Activated CD4-positive, alpha-beta T cell treated with anti-CD3 and anti-CD28 coated beads, Interleukin-2, amount 50 U/mL, for 24 hours (primary cell): ENCODE data around the gene WNT3.

Experiments used
- DNase-seq, 2 donors: peaks; one replicate each; pipeline ENCODE4 v3.0.0-alpha.2; 2020; ENCODE audit warnings: low read depth in 1 of 2, low spot score in 1 of 2

WNT3 gene

DNA sequence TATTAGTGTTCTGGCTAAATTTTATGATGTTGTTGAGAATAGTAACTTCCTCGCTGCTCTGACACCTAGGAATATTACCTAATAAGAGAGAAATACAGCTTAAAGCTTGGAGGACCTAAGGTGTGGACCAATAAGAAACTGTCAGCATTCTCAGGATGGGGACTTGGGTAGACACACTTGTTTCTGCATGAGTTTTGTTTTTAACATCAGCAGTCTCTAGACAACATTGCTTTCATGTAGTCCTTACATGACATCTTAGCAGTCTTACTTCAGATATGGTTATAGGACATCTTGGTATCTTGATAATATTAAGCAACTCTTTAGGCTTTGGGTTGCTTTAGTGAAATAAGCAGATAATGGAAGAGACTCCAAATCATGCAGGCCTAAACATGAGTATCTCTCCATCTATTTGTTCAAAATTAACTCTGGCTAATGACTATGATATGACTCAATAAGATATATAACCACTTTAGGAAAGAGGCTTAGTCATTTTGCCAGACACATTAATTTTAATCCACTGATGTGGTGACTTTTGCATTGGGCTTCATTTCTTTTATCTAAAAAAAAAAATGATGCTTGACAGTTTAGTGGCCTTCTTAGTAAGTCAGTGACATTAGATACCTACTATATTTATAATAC, 84.5 kb downstream of the WNT3 start:
- DNase-seq = no peak

DNA sequence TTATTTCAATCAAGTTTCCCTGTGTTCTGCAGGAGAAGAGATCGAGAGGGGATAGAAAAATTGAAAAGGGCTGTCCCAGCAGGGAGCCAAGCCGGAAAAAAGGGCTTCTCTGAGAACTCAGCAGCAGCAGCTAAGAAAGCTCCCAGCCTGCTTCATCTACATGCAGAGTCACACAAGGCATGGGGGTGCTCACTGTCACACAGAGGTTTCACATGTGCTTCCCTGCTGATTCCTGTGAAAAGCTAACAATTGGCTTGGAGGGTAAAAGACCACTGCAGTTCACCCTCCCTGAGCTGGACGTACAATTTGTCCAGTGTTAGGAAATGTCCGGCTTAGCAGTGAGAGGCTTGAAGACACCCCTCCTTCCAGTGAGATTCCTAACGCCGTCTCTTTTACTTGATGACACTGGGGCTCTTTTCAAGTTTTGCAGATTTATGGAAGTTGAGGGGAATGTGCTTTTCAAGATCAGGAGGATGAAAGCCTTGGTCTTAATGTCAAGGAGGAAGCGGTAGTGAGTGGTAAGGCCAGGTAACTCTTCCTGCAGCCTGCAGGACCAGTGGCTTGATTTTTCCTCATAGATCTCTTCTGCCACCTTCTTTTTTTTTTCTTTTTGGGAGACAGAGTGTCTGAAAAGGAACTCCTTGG, 85.6 kb downstream of the WNT3 start:
- DNase-seq = no peak

DNA sequence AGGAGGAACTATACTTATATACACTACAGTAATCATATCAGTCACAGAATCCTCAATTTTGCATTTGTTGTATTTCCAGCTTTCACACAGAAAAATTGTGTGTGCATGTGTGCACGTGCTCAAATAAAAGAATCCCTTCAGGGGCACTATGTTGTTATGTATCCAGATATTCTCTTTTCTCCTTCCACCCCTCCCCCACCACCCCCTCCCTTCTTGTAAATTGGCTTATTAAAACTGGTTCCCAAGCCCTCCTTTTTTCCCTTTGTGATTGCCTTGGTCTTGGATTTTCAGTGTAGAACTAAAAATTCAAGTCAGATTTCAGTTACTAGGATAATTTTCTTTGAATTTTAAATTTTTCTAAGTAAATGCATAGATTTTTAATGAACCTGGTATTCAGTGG, 86.3 kb downstream of the WNT3 start:
- no peak for DNase-seq

DNA sequence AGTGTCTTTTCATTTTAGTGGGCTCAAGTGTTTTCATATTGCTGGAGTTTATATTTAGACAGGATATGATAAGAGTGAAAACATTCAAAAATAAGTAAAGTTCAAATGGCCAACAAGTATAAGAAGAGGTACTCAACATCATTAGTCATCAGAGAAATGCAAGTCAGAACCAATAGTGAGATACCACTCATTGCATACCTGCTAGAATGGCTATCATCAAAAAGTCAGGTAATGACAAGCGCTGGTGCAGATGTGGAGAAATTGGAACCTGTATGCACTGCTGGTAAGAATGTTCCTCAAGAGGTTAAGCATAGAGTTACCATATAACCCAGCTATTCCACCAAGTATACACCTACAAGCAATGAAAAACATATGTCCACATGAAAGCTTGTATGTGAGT, 87.8 kb downstream of the WNT3 start:
- DNase-seq = no peak

DNA sequence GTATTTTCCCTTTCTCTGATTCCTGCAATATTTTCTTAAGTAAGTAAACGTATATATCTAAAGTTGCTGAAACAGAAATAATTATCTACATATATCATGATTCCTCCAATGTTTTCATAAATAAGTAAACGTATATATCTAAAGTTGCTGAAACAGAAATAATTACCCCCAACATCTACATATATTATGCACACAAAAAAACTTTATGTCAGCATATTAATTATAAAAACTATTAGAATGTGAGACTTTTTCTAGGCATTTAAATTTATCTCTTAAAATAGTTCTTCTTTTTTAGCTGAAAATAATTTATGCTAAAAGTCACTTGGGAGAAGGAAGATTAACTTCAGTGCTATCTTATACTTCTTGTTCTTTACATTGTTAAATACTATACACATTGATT, 88.5 kb downstream of the WNT3 start:
- no peak for DNase-seq

DNA sequence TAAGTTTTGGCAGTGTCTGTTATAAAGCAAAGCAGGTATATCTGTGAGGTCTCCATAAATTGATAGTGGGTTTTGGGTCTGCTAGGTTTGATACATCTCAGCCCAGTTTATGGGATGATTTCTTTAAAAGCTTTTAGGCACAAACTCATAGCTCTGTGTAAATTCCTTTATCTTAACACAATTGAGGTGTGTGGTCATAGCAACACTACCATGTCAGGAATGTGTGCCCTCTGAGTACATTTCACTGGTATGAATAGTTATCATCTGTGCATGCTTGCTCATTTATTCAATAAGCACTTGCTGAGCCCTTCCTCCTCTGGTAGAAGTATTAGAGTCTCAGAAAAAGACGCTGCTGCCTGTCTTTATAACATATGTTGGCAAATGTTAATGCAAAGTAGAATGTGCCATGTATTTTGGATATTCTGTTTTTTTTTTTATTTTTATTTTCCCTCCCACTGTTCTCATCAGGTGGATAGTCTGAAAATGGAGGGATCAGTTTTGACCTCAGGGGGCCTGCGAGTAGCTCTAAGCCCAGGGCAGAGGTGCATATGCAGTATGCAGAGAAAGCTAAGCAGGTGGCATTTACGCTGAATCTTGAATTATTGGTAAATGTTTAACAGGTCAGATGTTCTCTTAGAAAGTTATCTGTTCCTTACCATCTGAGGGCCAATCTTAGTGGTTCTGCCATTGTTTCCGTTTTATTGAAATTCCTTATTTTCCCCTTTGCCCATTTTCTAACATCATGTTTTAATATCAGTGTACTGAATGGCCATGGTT, 90.7 kb downstream of the WNT3 start:
- DNase-seq = no peak

DNA sequence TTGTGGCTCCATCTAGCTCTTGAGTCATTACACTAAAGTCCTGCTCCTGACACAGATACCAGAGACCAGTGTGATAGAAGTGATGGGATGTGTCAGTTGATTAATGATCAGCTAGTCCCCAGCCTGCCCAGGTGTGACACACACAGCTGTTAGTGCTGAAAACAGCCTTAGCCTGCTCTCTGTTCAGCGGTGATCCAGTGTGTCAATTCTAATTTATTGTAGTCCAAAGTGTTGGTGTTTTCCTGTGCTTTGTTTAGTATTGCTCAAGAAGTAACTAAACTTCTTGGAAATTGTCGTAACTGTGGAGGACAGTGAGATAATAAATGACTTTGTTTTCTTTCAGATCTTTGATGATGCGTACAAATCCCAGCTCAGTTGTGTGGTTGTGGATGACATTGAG, 92.3 kb downstream of the WNT3 start:
- no peak for DNase-seq

DNA sequence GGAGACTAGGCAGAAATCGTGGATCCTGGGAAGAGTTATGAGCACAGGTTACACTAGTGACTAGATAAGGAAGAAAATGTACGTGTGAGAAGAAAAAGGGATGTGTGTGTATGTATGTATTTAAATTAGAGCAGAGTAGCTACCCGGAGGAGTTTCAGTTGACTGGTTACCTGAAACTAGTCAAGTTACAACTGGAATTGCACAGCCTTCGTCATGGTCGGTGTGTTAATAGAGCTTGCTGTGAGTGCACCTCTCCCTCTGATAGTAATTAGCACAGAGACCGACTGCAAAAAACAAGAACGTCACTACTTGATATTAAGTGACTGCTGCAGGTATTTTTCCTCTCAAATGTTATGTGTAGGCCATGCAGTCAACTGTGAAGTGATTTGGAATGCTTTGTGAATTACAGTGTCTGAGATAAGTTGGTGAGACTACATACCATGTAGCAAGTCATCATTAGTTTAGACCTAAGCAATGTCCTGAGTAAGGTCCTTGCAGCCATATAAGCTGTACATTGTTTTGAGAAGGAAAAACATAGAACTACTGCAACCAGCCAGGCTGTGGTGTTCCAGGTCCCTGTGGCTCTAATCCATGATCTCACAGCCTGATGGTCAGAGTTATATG, 95.7 kb downstream of the WNT3 start:
- DNase-seq = no peak

DNA sequence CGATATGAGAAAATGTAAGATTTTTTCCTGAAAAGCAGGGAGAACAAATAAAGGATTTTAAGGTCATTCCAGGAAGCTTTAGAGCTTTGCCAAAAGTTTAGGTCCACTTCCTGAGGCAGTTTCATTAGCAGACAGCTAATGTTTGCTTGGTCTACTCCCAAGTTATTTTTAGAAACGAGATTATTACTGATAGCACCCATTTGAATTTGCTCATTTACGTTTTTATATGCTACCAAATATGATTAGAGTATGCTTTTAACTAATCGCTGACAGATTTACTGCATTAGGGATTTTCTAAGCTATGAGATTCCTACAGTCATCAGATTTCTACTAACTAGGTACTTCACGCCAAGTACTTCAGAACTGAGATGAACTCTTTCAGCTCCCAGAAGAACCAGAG, 98.1 kb downstream of the WNT3 start:
- no peak for DNase-seq

DNA sequence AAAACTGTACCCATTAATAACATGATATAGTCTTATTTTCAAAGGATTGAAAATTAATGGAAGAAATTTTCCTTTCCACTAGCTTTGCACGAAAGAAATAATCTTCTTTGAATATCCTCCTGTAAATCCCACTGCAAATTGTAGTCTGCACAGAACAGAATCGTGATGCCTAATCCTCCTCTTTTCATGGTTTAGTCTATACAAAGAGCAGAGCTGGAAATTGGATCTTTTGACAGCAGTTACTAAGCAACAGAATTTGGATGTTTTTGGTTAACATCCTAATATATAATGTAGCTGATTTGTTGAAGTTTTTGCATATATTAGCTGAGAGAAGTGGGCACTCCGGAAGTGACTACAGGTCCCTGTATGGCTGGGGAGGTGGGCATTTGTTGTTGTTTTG, 98.6 kb downstream of the WNT3 start:
- DNase-seq = no peak

DNA sequence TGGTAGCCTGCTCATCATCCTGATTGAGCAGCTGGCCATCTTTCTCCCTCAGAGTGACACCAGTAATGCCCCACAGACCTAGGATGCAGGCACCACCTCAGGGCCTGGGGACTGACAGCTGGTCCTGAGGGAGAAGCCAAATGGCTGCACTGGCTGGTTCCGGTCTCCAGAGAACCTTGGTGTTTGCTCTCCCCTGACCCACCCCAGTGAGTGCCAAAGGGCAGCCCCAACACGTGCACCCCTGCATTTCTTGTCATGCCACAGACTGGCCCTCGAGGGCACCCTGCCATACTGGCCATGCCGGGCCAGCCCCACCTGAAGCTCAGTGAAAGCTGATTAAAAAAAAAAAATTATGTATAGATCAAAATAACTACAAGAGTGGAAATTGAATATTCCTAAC, 100.5 kb downstream of the WNT3 start:
- DNase-seq = no peak
